Measurements from ENCODE around the gene MAP2. TPM values are rescaled to one million over a fixed set of nuclear protein-coding genes. Genes with fewer than 3 reads are reported as not detected.

The MAP2 gene
- total RNA-seq, 1 donor: 26.5 TPM

GRCh38 chr2:209727077-209727476 is 303.2 kb downstream of the MAP2 start:
- no peak for DNase-seq (ENCODE audit: low read depth)
- H3K4me3 ChIP-seq (ENCODE audit: low read depth, low read length): no peak overlapping the region
- no peak for TF ChIP-seq CTCF (IDR thresholded peaks at IDR 0.05; ENCODE audit: insufficient read depth, low read length)

GRCh38 chr2:209734805-209735204 is 311.0 kb downstream of the MAP2 start:
- DNase-seq (ENCODE audit: low read depth): no peak
- no peak for TF ChIP-seq CTCF (IDR thresholded peaks at IDR 0.05; ENCODE audit: insufficient read depth, low read length)
- no peak overlapping the region for H3K4me3 ChIP-seq (ENCODE audit: low read depth, low read length)

GRCh38 chr2:209741953-209742352 is 318.1 kb downstream of the MAP2 start:
- no peak for DNase-seq (ENCODE audit: low read depth)
- no peak overlapping the region for H3K4me3 ChIP-seq (ENCODE audit: low read depth, low read length)
- no peak for TF ChIP-seq CTCF (IDR thresholded peaks at IDR 0.05; ENCODE audit: insufficient read depth, low read length)

GRCh38 chr2:209753020-209753419 is 329.2 kb downstream of the MAP2 start:
- DNase-seq (ENCODE audit: low read depth): no peak
- TF ChIP-seq CTCF (IDR thresholded peaks at IDR 0.05; ENCODE audit: insufficient read depth, low read length): no peak
- no peak overlapping the region for H3K4me3 ChIP-seq (ENCODE audit: low read depth, low read length)

- no peak overlapping the region for H3K4me3 ChIP-seq (ENCODE audit: low read depth, low read length)
- TF ChIP-seq CTCF (IDR thresholded peaks at IDR 0.05; ENCODE audit: insufficient read depth, low read length): no peak
- DNase-seq (ENCODE audit: low read depth): no peak
These were observed 333.3 kb downstream of the MAP2 start for GRCh38 chr2:209757163-209757562.

GRCh38 chr2:209761566-209761965 is 337.7 kb downstream of the MAP2 start:
- no peak for DNase-seq (ENCODE audit: low read depth)
- no peak overlapping the region for H3K4me3 ChIP-seq (ENCODE audit: low read depth, low read length)
- TF ChIP-seq CTCF (IDR thresholded peaks at IDR 0.05; ENCODE audit: insufficient read depth, low read length): no peak

- no peak for TF ChIP-seq CTCF (IDR thresholded peaks at IDR 0.05; ENCODE audit: insufficient read depth, low read length)
- DNase-seq (ENCODE audit: low read depth): no peak
- H3K4me3 ChIP-seq (ENCODE audit: low read depth, low read length): no peak overlapping the region
These were observed 338.7 kb downstream of the MAP2 start for GRCh38 chr2:209762563-209762962.
